ENCODE data around the gene THSD7B.

DNA sequence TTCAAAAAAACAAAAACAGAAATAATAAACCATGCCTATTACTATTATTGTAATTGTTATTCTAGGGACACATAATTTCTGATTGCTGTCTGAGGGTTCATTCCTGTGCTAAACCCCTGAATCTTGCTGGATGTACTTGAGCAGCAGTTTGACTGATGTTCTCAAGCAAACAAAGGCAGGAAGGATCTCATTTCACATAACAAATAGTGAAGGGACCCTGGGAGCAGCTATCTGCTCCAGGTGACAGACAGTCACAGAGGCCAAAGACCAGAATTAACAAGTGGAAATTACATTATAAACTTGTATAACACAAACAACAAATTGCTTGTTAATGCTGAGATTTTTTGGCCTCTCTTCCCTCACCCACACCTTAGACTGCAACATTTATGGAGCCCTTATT, 284.2 kb downstream of the THSD7B start:
- TF ChIP-seq ZNF133 (CRISPR knock-in tag; IDR thresholded peaks at IDR 0.05) (no peak), NFYB (IDR thresholded peaks at IDR 0.05; ENCODE audit: extremely low read depth, insufficient read length) (no peak), BDP1 (IDR thresholded peaks at IDR 0.05; ENCODE audit: insufficient read depth, insufficient read length) (no peak)

Data from K562 (cell line).